ENCODE data around the gene LRRTM4.

DNA sequence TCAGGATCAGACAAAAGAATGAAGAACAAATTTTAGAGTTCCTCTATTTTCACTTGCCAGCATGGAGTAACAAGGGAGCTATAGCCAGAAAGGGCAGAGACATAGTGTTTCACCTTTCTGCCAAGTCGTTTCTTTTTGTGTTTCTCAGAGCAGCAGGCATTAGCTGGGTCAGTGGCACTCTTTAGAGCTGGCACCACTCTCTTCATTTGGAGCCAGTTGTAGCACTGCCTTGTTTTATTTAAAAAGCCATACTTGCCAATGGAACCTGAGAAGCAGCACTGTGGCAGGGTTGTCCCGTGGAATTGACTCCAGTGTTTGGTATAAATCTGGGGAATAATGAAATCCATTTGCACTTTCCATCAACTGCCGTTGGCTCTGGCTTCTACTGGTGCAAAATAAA, 64.0 kb downstream of the LRRTM4 start:
- TF ChIP-seq CTCF (optimal IDR thresholded peaks at IDR 0.05 in 1 of 3, IDR thresholded peaks at IDR 0.05 in 1 of 3, conservative IDR thresholded peaks at IDR 0.05 in 1 of 3; ENCODE audit: extremely low read depth in 1 of 3, insufficient read depth in 2 of 3, low read length in 3 of 3) (no peak), EZH2 (IDR thresholded peaks at IDR 0.05; ENCODE audit: low read length) (no peak)
